ENCODE measurements around the gene TECRL.
A peak's percentile ranks its signal among the peaks of the same experiment; 100 is the strongest.

The TECRL gene

GRCh38 chr4:64266669-64267068 is 142.6 kb downstream of the TECRL start:
- TF ChIP-seq CTCF (IDR thresholded peaks at IDR 0.05; ENCODE audit: insufficient read depth, missing control alignments), result no peak
- FAIRE-seq (no peak), DNase-seq (ENCODE audit: insufficient read length, low spot score) (no peak)

GRCh38 chr4:64266263-64266662 is 143.0 kb downstream of the TECRL start:
- FAIRE-seq (no peak), DNase-seq (ENCODE audit: insufficient read length, low spot score) (no peak)
- TF ChIP-seq CTCF (IDR thresholded peaks at IDR 0.05; ENCODE audit: insufficient read depth, missing control alignments), result no peak

- TF ChIP-seq CTCF (IDR thresholded peaks at IDR 0.05; ENCODE audit: insufficient read depth, missing control alignments), result no peak
These were observed 157.5 kb downstream of the TECRL start for GRCh38 chr4:64251781-64252180.

GRCh38 chr4:64250488-64250887 is 158.8 kb downstream of the TECRL start:
- FAIRE-seq (no peak), DNase-seq (ENCODE audit: insufficient read length, low spot score) (no peak)
- TF ChIP-seq CTCF (IDR thresholded peaks at IDR 0.05; ENCODE audit: insufficient read depth, missing control alignments), result no peak

More at GRCh38 chr4:64251781-64252180, 157.5 kb downstream of the TECRL start:
- DNase-seq (ENCODE audit: insufficient read length, low spot score) (no peak), FAIRE-seq (no peak)

- FAIRE-seq, result no peak
These were observed 159.2 kb downstream of the TECRL start for GRCh38 chr4:64250061-64250460.

GRCh38 chr4:64248186-64248585 is 161.1 kb downstream of the TECRL start:
- DNase-seq (ENCODE audit: insufficient read length, low spot score), result no peak
- no peak for TF ChIP-seq CTCF (IDR thresholded peaks at IDR 0.05; ENCODE audit: insufficient read depth, missing control alignments)
- peak; percentile 32 for FAIRE-seq

More at GRCh38 chr4:64250061-64250460, 159.2 kb downstream of the TECRL start:
- TF ChIP-seq CTCF (IDR thresholded peaks at IDR 0.05; ENCODE audit: insufficient read depth, missing control alignments), result no peak
- DNase-seq (ENCODE audit: insufficient read length, low spot score), result no peak

- FAIRE-seq (no peak), DNase-seq (ENCODE audit: insufficient read length, low spot score) (no peak)
- no peak for TF ChIP-seq CTCF (IDR thresholded peaks at IDR 0.05; ENCODE audit: insufficient read depth, missing control alignments)
These were observed 178.4 kb downstream of the TECRL start for GRCh38 chr4:64230709-64231310.

Measured in D721Med (cell line).